ENCODE results near the gene B3GNT5.

DNA sequence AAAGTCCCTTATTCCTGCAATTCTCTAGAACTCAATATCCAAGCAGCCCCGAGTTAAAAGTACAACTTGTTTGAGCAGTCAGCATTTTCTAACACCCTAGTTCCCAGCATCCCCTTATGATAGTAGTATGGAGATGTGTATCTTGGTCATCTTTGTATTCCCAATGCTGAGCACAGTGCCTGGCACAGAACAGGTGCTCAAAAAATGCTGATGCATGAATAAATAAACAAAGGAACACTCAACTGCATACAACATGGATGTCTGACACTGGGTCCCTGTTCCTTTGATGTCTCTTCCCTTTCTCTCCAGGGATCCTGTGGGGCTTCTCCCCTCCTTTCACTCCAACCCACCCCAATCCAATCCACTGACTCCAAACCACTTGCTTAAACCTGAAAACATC, 23.9 kb upstream of the B3GNT5 start:
- no peak for TF ChIP-seq MYC (IDR thresholded peaks at IDR 0.05; ENCODE audit: low read depth, low read length)
- TF ChIP-seq, protein P1, sequence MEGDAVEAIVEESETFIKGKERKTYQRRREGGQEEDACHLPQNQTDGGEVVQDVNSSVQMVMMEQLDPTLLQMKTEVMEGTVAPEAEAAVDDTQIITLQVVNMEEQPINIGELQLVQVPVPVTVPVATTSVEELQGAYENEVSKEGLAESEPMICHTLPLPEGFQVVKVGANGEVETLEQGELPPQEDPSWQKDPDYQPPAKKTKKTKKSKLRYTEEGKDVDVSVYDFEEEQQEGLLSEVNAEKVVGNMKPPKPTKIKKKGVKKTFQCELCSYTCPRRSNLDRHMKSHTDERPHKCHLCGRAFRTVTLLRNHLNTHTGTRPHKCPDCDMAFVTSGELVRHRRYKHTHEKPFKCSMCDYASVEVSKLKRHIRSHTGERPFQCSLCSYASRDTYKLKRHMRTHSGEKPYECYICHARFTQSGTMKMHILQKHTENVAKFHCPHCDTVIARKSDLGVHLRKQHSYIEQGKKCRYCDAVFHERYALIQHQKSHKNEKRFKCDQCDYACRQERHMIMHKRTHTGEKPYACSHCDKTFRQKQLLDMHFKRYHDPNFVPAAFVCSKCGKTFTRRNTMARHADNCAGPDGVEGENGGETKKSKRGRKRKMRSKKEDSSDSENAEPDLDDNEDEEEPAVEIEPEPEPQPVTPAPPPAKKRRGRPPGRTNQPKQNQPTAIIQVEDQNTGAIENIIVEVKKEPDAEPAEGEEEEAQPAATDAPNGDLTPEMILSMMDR (IDR thresholded peaks at IDR 0.05; ENCODE audit: low read depth, low read length): no peak
